Muscle of leg (tissue), 11 donors: ENCODE data around the gene CDK6. TPM values are rescaled to one million over a fixed set of nuclear protein-coding genes. Genes with fewer than 3 reads are reported as not detected.

Experiments
- DNase-seq: peaks from one replicate; pipeline ENCODE4 v3.0.0; 2013
- H3K27ac ChIP-seq: one replicate; pipeline ENCODE4 v1.5.1; 2013; ENCODE audit warnings: mild to moderate bottlenecking, low read length, control low read depth
- H3K27me3 ChIP-seq: one replicate; pipeline ENCODE4 v1.6.1; 2013; ENCODE audit warnings: low read length; ENCODE audit not compliant: control insufficient read depth, insufficient read depth
- H3K36me3 ChIP-seq: one replicate; pipeline ENCODE4 v1.6.1; 2013; ENCODE audit warnings: low read length; ENCODE audit not compliant: control insufficient read depth, insufficient read depth
- H3K4me1 ChIP-seq: one replicate; pipeline ENCODE4 v1.6.1; 2013; ENCODE audit warnings: low read length; ENCODE audit not compliant: control insufficient read depth, insufficient read depth
- H3K4me3 ChIP-seq: one replicate; pipeline ENCODE4 v1.5.1; 2013; ENCODE audit warnings: low read length, control low read depth
- H3K9me3 ChIP-seq: replicated peaks from 2 replicates; pipeline ENCODE4 v1.6.1; 2013; ENCODE audit warnings: low read depth, low read length; ENCODE audit not compliant: control insufficient read depth
- WGBS: methylation state at CpG from one replicate; pipeline ENCODE4 v1.1.5; 2013; ENCODE audit warnings: missing lambda C conversion rate; ENCODE audit not compliant: insufficient coverage; 5-methylcytosine and 5-hydroxymethylcytosine counted together
- polyA plus RNA-seq, 8 donors: library from polyadenylated mRNA; unstranded; fragments of 120-200 nt; gene quantifications; one replicate each; pipeline versions ENCODE4 v1.2.1 to v1.2.3, GENCODE V29; 2013; ENCODE audit warnings: inconsistent platforms in 1 of 8, low replicate concordance in 1 of 8; ENCODE audit not compliant: insufficient read length in 8 of 8, insufficient read depth in 1 of 8
- total RNA-seq: library from RNA; stranded (reverse); fragments of 120-200 nt; gene quantifications from one replicate; pipeline ENCODE4 v1.2.4, GENCODE V29; 2013

CDK6 gene
- total and polyA plus RNA-seq, 9 donors = 36.4 to 77.0 (median 54.0) TPM

- Histone ChIP-seq H3K36me3 (peaks cover 2% of the 10 kb centered on the region), H3K27ac (no peak overlapping the region), H3K4me1 (peaks cover 2% of the 10 kb centered on the region), H3K4me3 (no peak overlapping the region), H3K27me3 (no peaks in the 10 kb centered on the region), H3K9me3 (no peaks in the 10 kb centered on the region)
- no peak for DNase-seq
- WGBS = 80% methylated on average over 3 of the region's 3 CpGs
These were observed 12.5 kb upstream of the CDK6 start for GRCh38 chr7:92848851-92849250.

- no peaks in the 10 kb centered on the region for H3K9me3 ChIP-seq
- H3K27me3 ChIP-seq = no peaks in the 10 kb centered on the region
- H3K36me3 ChIP-seq = peaks cover 2% of the 10 kb centered on the region
- H3K4me3 ChIP-seq = no peak overlapping the region
- no peak for DNase-seq
- H3K27ac ChIP-seq = no peak overlapping the region
- 86% methylated on average over 1 of the region's 2 CpGs for WGBS
- H3K4me1 ChIP-seq = peaks cover 2% of the 10 kb centered on the region
These were observed 12.1 kb upstream of the CDK6 start for GRCh38 chr7:92848441-92848840.

DNA sequence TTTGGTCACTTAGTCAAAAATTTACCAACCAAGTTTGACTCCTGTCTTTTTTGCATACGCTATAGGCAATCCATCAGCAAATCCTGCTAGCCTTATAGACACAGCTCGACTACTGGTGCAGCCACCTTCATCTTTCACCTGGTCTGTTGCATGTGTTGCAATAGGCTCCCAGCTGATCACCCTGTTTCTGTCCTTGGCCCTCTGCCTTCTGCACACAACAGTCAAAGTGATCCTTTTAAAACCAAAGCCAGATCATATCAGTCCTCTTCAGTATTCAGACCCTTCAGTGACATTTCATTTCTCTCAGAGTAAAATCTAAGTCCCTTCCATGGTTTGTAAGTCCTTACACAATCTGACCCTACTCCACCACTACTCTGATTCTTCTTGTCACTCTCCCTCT, 10.9 kb upstream of the CDK6 start:
- no peaks in the 10 kb centered on the region for H3K9me3 ChIP-seq
- WGBS = 86% methylated on average over 2 of the region's 2 CpGs
- H3K4me3 ChIP-seq = no peak overlapping the region
- no peaks in the 10 kb centered on the region for H3K27me3 ChIP-seq
- peaks cover 2% of the 10 kb centered on the region for H3K36me3 ChIP-seq
- no peak overlapping the region for H3K27ac ChIP-seq
- DNase-seq = no peak
- peaks cover 2% of the 10 kb centered on the region for H3K4me1 ChIP-seq

GRCh38 chr7:92845736-92846135, 9.4 kb upstream of the CDK6 start:
- H3K4me3 ChIP-seq = no peak overlapping the region
- WGBS = 69% methylated on average over 2 of the region's 2 CpGs
- no peaks in the 10 kb centered on the region for H3K9me3 ChIP-seq

DNA sequence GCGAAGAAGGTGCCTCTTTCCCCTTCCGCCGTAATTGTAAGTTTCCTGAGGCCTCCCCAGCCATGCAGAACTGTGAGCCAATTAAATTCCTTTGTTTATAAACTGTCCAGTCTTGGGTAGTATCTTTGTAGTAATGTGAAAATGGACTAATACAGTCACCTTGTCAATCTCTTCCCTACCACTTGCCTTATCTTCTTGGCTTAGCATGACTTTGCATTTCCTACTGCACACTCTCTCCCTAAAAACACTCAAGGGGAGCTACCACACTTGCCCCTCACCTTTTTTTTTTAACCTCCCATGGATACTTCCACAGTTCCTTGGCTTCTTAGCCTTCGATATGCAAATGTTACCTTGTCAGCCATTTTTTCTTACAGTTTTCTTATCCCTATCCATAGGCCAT, 7.4 kb upstream of the CDK6 start:
- Histone ChIP-seq H3K9me3 (no peaks in the 10 kb centered on the region), H3K27ac (no peak overlapping the region), H3K36me3 (peaks cover 2% of the 10 kb centered on the region), H3K27me3 (peaks cover 2% of the 10 kb centered on the region), H3K4me3 (no peak overlapping the region), H3K4me1 (no peaks in the 10 kb centered on the region)
- 100% methylated on average over 1 of the region's 4 CpGs for WGBS
- no peak for DNase-seq

More at GRCh38 chr7:92845736-92846135, 9.4 kb upstream of the CDK6 start:
- peaks cover 2% of the 10 kb centered on the region for H3K36me3 ChIP-seq
- H3K27me3 ChIP-seq = no peaks in the 10 kb centered on the region
- no peak for DNase-seq
- no peak overlapping the region for H3K27ac ChIP-seq
- peaks cover 2% of the 10 kb centered on the region for H3K4me1 ChIP-seq

GRCh38 chr7:92843034-92843760, 6.8 kb upstream of the CDK6 start:
- no peak for DNase-seq
- H3K9me3 ChIP-seq = no peaks in the 10 kb centered on the region
- no peak overlapping the region for H3K4me3 ChIP-seq
- peaks cover 2% of the 10 kb centered on the region for H3K36me3 ChIP-seq
- WGBS = 100% methylated on average over 1 of the region's 4 CpGs
- no peaks in the 10 kb centered on the region for H3K4me1 ChIP-seq
- H3K27me3 ChIP-seq = peaks cover 2% of the 10 kb centered on the region
- no peak overlapping the region for H3K27ac ChIP-seq

DNA sequence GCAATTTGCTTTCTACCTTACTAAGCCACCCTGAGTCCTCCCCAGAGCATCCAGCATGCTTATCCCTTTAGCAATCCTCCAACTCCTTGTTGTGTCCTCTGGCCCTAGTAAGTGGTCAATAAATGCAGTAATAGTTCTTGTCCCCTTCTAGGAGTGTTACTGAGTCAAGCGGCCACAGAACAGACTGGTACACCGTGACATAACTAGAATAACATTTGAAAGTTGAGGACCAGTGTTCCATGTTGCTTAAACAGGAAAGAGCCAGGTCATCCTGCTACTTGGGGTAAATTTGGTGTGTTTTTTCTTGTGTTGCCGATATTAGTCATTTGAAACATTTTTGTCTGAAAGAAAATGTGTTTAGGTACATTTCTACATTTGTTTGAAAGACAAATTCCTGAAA, 4.8 kb upstream of the CDK6 start:
- Histone ChIP-seq H3K27ac (no peak overlapping the region), H3K4me3 (no peak overlapping the region), H3K27me3 (peaks cover 2% of the 10 kb centered on the region), H3K4me1 (no peaks in the 10 kb centered on the region), H3K9me3 (no peaks in the 10 kb centered on the region), H3K36me3 (no peaks in the 10 kb centered on the region)
- DNase-seq = no peak
- whole genome bisulfite sequencing = 80% methylated on average over 1 of the region's 3 CpGs

DNA sequence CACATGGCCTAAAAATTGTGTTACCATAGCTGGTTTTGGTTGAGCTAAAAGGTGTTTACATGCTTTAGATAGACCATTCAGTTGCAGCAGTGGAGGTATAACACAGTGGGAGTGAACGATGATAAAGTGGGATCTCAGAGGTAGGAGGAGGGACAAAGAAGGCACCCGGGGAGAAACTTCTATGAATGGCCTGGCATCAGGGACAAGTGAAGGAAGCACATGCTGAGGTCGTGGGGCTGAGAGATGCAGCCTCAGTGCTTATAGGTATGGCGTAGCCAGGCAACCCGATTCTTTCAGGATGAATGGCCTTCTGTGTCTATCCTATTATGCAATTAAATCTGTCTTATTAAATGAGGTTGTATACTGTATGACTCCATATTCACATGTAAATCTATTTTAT, 3.9 kb upstream of the CDK6 start:
- H3K9me3 ChIP-seq = no peaks in the 10 kb centered on the region
- no peak for DNase-seq
- H3K4me1 ChIP-seq = no peaks in the 10 kb centered on the region
- no peak overlapping the region for H3K4me3 ChIP-seq
- peaks cover 2% of the 10 kb centered on the region for H3K27me3 ChIP-seq
- no peak overlapping the region for H3K27ac ChIP-seq
- 65% methylated on average over 3 of the region's 5 CpGs for WGBS
- no peaks in the 10 kb centered on the region for H3K36me3 ChIP-seq

DNA sequence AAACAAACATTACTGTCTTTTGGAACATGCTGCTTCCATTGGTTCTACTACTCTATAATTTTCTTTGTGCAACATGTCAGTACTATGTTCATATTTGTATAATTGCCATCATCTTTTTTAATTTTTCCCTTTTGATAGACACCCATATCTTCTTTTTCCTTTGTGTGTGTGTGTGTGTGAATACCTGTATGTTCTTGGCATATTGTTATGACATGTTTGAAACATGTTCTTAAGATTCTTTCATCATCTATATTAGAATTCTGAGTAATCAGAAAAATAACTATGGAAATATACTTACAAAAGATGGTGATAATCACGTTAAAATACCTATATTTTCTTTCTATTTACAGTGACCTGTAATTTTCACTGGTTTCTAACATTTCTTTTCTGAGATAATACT, 3.5 kb upstream of the CDK6 start:
- no CpG with 5 or more reads among the region's 1 CpG for WGBS
- no peak for DNase-seq
- H3K36me3 ChIP-seq = no peaks in the 10 kb centered on the region
- no peak overlapping the region for H3K4me3 ChIP-seq
- peaks cover 2% of the 10 kb centered on the region for H3K27me3 ChIP-seq
- no peaks in the 10 kb centered on the region for H3K4me1 ChIP-seq
- no peak overlapping the region for H3K27ac ChIP-seq
- H3K9me3 ChIP-seq = no peaks in the 10 kb centered on the region

DNA sequence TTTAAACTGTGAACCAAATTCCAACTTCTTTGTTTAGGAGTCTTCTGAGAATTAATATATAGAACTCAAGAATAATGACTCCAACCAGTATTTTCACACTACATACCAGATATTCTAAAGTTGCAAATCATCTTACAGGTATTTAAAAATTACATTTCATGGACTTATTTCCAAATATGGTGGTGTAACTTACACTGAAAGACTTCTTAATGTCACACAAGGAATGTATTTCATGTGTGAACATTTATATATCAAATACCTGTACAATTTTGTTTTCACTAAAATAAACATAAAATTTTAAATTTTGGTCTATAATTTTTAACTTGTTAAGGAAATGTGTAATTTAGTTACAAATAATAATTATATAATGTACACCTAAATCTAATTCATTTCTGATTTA, 2.6 kb upstream of the CDK6 start:
- Histone ChIP-seq H3K27ac (no peak overlapping the region), H3K9me3 (no peaks in the 10 kb centered on the region), H3K4me3 (no peak overlapping the region), H3K36me3 (no peaks in the 10 kb centered on the region), H3K4me1 (no peaks in the 10 kb centered on the region), H3K27me3 (peaks cover 2% of the 10 kb centered on the region)
- DNase-seq = no peak
